ENCODE data around the gene ALG2. TPM values are rescaled to one million over a fixed set of nuclear protein-coding genes. Genes with fewer than 3 reads are reported as not detected.

The ALG2 gene
- total and polyA plus RNA-seq, 9 of the 15 experiments (the other 6 are each of a cell fraction or from before 2014, with no cell fraction given), result 4.9 to 41.9 (median 20.2) TPM

DNA sequence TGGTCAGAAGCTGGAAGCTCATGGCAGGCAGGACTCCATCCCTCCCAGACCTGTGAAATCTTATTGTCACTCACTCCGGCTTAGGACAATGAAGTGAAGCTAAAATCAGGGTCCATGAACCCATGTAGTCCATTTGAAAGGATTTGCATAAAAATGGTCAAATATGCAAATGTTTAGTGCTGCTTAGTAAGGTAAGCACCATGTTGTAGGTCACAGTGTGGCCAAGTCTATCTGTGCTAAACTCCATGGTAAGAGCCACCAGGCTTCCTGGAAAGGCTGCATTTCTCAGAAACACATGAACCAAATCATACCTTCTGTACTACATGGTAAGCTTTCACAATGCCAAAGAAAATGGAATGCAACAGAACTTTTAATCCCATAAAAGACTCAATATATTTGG is 5.7 kb downstream of the ALG2 start:
- WGBS (ENCODE audit: insufficient coverage, low coverage, missing lambda C conversion rate), result 85% methylated on average over 1 of the region's 1 CpG
- TF ChIP-seq ZNF3 (CRISPR knock-in tag; IDR thresholded peaks at IDR 0.05) (no peak), HDAC6 (IDR thresholded peaks at IDR 0.05; ENCODE audit: low read depth, low read length) (no peak)
- no peak for ATAC-seq

DNA sequence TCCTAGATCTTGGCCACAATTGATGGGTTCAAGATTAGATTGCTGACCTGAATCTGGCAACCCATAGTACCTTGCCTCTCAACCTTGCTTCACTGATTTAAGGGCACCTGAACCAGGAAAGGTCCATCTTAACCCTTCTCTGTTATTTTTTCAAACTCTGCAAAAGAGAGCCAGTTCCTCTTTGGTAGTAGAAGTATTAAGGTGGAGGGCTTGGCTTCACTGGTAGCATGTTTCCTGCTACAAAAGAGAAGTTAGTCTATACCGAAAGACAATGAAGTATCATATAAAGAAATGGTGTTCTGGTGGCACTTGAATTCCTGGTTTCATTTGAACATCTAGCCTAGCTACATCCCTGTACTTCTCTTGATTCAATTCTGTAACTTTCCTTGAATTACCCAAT is 8.5 kb downstream of the ALG2 start:
- Histone ChIP-seq H3K27me3 (ENCODE audit: control insufficient read depth in 2 of 2, insufficient read depth in 2 of 2, low read length in 2 of 2) (no peaks in the 10 kb centered on the region; a peak in 1 of 5 replicates), H3K36me3 (ENCODE audit: control insufficient read depth, insufficient read depth, low read length) (peaks cover 22% of the 10 kb centered on the region), H3K4me1 (replicated peaks in 1 of 2; ENCODE audit: control insufficient read depth in 2 of 2, insufficient read depth in 2 of 2, low read length in 2 of 2) (no peaks in the 10 kb centered on the region; a peak in 1 of 5 replicates), H4K20me1 (replicated peaks; ENCODE audit: control insufficient read depth, insufficient read depth, low read length) (no peaks in the 10 kb centered on the region; the same call in 1 of the 2 replicates), H3K4me2 (ENCODE audit: insufficient read depth, low read length) (no peak overlapping the region), H3K9ac (ENCODE audit: insufficient read depth in 1 of 2, low read depth in 2 of 2, low read length in 2 of 2) (no peak overlapping the region), H2AFZ (ENCODE audit: low read depth, low read length) (no peak overlapping the region), H3K4me3 (no peak overlapping the region), H3K79me2 (ENCODE audit: control insufficient read depth, insufficient read depth, low read length) (peaks cover 12% of the 10 kb centered on the region; the same call in 2 of the 3 replicates), H3K9me1 (ENCODE audit: control insufficient read depth, insufficient read depth, low read length) (no peaks in the 10 kb centered on the region), H3K9me3 (replicated peaks; ENCODE audit: control insufficient read depth, insufficient read depth, low read depth, low read length) (peaks cover 3% of the 10 kb centered on the region), H3K27ac (ENCODE audit: extremely low read depth, low read depth, low read length) (no peak overlapping the region)
- CTCF ChIA-PET (ENCODE audit: low intra/inter-chr PET ratio), result no interaction called here
- ATAC-seq (no peak), DNase-seq (ENCODE audit: extremely low read depth in 1 of 4, low spot score in 3 of 4) (no peak), FAIRE-seq (no peak)
- no TSS peak for BruUV-seq (replicated peaks)
- POLR2A ChIA-PET, result interaction anchor here (0.7 to 4.2 kb wide), 2 partner anchors 8 to 436 kb away, joined by 3 to 25 read pairs; partner anchors contain the start of genes ALG2 and SEC61B
- 100% methylated on average over 1 of the region's 1 CpG for WGBS (ENCODE audit: insufficient coverage, low coverage, missing lambda C conversion rate)
- in situ Hi-C loops (cut with MboI), result no loop called here
- intact Hi-C loops (cut with micrococcal nuclease), result no loop called here
- TF ChIP-seq ZNF174 (CRISPR knock-in tag; IDR thresholded peaks at IDR 0.05) (no peak), ELF2 (CRISPR knock-in tag; IDR thresholded peaks at IDR 0.05) (no peak), MED1 (CRISPR knock-in tag; IDR thresholded peaks at IDR 0.05; ENCODE audit: borderline replicate concordance) (no peak), KAT8 (IDR thresholded peaks at IDR 0.05; ENCODE audit: low read depth) (no peak), ZZZ3 (IDR thresholded peaks at IDR 0.05) (no peak), NFXL1 (CRISPR knock-in tag; IDR thresholded peaks at IDR 0.05) (no peak), BCL6 (CRISPR knock-in tag; IDR thresholded peaks at IDR 0.05) (no peak), NFYB (IDR thresholded peaks at IDR 0.05; ENCODE audit: extremely low read depth, insufficient read length) (no peak), POLR2G (IDR thresholded peaks at IDR 0.05; ENCODE audit: low read depth, low read length) (no peak)
- TF ChIP-seq, protein P1, sequence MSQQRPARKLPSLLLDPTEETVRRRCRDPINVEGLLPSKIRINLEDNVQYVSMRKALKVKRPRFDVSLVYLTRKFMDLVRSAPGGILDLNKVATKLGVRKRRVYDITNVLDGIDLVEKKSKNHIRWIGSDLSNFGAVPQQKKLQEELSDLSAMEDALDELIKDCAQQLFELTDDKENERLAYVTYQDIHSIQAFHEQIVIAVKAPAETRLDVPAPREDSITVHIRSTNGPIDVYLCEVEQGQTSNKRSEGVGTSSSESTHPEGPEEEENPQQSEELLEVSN (IDR thresholded peaks at IDR 0.05; ENCODE audit: borderline replicate concordance in 1 of 2, extremely low read depth in 1 of 2, insufficient read depth in 1 of 2, insufficient read length in 1 of 2, low read depth in 1 of 2, low read length in 1 of 2, poor library complexity in 1 of 2, severe bottlenecking in 1 of 2), result no peak
- TF ChIP-seq, protein P2, sequence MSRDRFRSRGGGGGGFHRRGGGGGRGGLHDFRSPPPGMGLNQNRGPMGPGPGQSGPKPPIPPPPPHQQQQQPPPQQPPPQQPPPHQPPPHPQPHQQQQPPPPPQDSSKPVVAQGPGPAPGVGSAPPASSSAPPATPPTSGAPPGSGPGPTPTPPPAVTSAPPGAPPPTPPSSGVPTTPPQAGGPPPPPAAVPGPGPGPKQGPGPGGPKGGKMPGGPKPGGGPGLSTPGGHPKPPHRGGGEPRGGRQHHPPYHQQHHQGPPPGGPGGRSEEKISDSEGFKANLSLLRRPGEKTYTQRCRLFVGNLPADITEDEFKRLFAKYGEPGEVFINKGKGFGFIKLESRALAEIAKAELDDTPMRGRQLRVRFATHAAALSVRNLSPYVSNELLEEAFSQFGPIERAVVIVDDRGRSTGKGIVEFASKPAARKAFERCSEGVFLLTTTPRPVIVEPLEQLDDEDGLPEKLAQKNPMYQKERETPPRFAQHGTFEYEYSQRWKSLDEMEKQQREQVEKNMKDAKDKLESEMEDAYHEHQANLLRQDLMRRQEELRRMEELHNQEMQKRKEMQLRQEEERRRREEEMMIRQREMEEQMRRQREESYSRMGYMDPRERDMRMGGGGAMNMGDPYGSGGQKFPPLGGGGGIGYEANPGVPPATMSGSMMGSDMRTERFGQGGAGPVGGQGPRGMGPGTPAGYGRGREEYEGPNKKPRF (IDR thresholded peaks at IDR 0.05; ENCODE audit: low read depth, low read length), result no peak

More for the DNA sequence above, 5.7 kb downstream of the ALG2 start:
- no peaks in the 10 kb centered on the region for H3K9me1 ChIP-seq (ENCODE audit: control insufficient read depth, insufficient read depth, low read length)
- H3K79me2 ChIP-seq (ENCODE audit: control insufficient read depth, insufficient read depth, low read length), result peaks cover 41% of the 10 kb centered on the region
- FAIRE-seq (no peak), DNase-seq (ENCODE audit: extremely low read depth in 1 of 4, low spot score in 3 of 4) (no peak)
- peaks cover 38% of the 10 kb centered on the region for H3K36me3 ChIP-seq (ENCODE audit: control insufficient read depth, insufficient read depth, low read length)
- POLR2A ChIA-PET, result interaction anchor here (1.1 to 1.2 kb wide), 2 partner anchors 25 to 28 kb away, joined by 3 to 4 read pairs; no protein-coding TSS in a partner anchor
- intact Hi-C loops (cut with micrococcal nuclease) (loop anchor here (5.0 kb wide), 1 partner anchor 49 kb away; no protein-coding TSS in a partner anchor), in situ Hi-C loops (cut with MboI) (no loop called here)
- no peaks in the 10 kb centered on the region; a peak in 1 of 5 replicates for H3K27me3 ChIP-seq (ENCODE audit: control insufficient read depth in 2 of 2, insufficient read depth in 2 of 2, low read length in 2 of 2)
- no peak overlapping the region for H2AFZ ChIP-seq (ENCODE audit: low read depth, low read length)
- no peaks in the 10 kb centered on the region; the same call in 1 of the 2 replicates for H4K20me1 ChIP-seq (replicated peaks; ENCODE audit: control insufficient read depth, insufficient read depth, low read length)
- BruUV-seq (replicated peaks), result no TSS peak
- no peaks in the 10 kb centered on the region; the same call in 1 of the 2 replicates for H3K9me3 ChIP-seq (replicated peaks; ENCODE audit: control insufficient read depth, insufficient read depth, low read depth, low read length)
- H3K27ac ChIP-seq (ENCODE audit: extremely low read depth, low read depth, low read length), result no peak overlapping the region
- no peak overlapping the region for H3K4me3 ChIP-seq
- H3K4me2 ChIP-seq (ENCODE audit: insufficient read depth, low read length), result no peak overlapping the region
- no peak overlapping the region for H3K9ac ChIP-seq (ENCODE audit: insufficient read depth in 1 of 2, low read depth in 2 of 2, low read length in 2 of 2)
- CTCF ChIA-PET (ENCODE audit: low intra/inter-chr PET ratio), result no interaction called here
- peaks cover 3 to 4% of the 10 kb centered on the region in 2 experiments; a peak in 3 of 5 replicates for H3K4me1 ChIP-seq (replicated peaks in 1 of 2; ENCODE audit: control insufficient read depth in 2 of 2, insufficient read depth in 2 of 2, low read length in 2 of 2)
